SU-DHL-6 (cell line): ENCODE data around the gene CDK5RAP2.

Experiments used
- H2AFZ ChIP-seq: fragments of 200-600 bp; sonication (generic); 2 replicates; pipeline ENCODE4 v1.6.1; 2014; ENCODE audit warnings: low read depth, mild to moderate bottlenecking, moderate library complexity, mixed read lengths, antibody characterized with exemption, low read length; ENCODE audit not compliant: severe bottlenecking
- H3F3A ChIP-seq: fragments of 200-600 bp; shearing (Covaris generic); 2 replicates; pipeline ENCODE4 v1.6.0; 2016; ENCODE audit warnings: antibody characterized with exemption, mild to moderate bottlenecking; ENCODE audit not compliant: insufficient read depth
- H3K27ac ChIP-seq: fragments of 200-600 bp; sonication (generic); 2 replicates; pipeline ENCODE4 v1.5.1; 2016; ENCODE audit warnings: low read depth, mild to moderate bottlenecking, low read length, moderate library complexity, mixed read lengths
- H3K27me3 ChIP-seq: fragments of 200-600 bp; sonication (generic), shearing (Covaris generic); 2 replicates; pipeline ENCODE4 v1.6.0; 2014; ENCODE audit warnings: mild to moderate bottlenecking, low read length
- H3K36me3 ChIP-seq: fragments of 200-600 bp; sonication (generic); 2 replicates; pipeline ENCODE4 v1.6.1; 2014; ENCODE audit warnings: mild to moderate bottlenecking, low read length, mixed read lengths
- H3K4me2 ChIP-seq: fragments of 300-600, 200-600 bp; shearing (Covaris generic), sonication (generic); 2 replicates; pipeline ENCODE4 v1.6.0; 2014; ENCODE audit warnings: low read length, low read depth, mild to moderate bottlenecking; ENCODE audit not compliant: poor library complexity, severe bottlenecking
- H3K4me3 ChIP-seq: fragments of 200-600 bp; sonication (generic); 2 replicates; pipeline ENCODE4 v1.5.1; 2014; ENCODE audit warnings: antibody characterized with exemption, low read length, mild to moderate bottlenecking, mixed read lengths; ENCODE audit not compliant: insufficient read depth, poor library complexity, severe bottlenecking
- H3K79me2 ChIP-seq: fragments of 200-600 bp; sonication (generic); 2 replicates; pipeline ENCODE4 v1.6.1; 2014; ENCODE audit warnings: mild to moderate bottlenecking, low read length, moderate library complexity; ENCODE audit not compliant: insufficient read depth
- H3K9ac ChIP-seq: fragments of 200-600 bp; sonication (generic); 2 replicates; pipeline ENCODE4 v1.7.0; 2014; ENCODE audit warnings: mild to moderate bottlenecking, low read length
- H3K9me2 ChIP-seq: fragments of 200-600 bp; sonication (generic); replicated peaks from 2 replicates; pipeline ENCODE4 v1.6.1; 2014; ENCODE audit warnings: low read length; ENCODE audit not compliant: insufficient read depth
- H3K9me3 ChIP-seq: fragments of 200-600 bp; sonication (generic); 2 replicates; pipeline ENCODE4 v1.6.1; 2014; ENCODE audit warnings: low read length, mixed read lengths; ENCODE audit not compliant: insufficient read depth
- H4K20me1 ChIP-seq: fragments of 200-600 bp; sonication (generic); 2 replicates; pipeline ENCODE4 v1.6.1; 2014; ENCODE audit warnings: low read depth, mild to moderate bottlenecking, antibody characterized with exemption, low read length, moderate library complexity, mixed read lengths
- CTCF ChIP-seq: fragments of 200-600 bp; sonication (generic); IDR thresholded peaks from one replicate; pipeline ENCODE4 v1.5.1; 2017; ENCODE audit warnings: antibody characterized with exemption, mild to moderate bottlenecking, low read length, moderate library complexity; ENCODE audit not compliant: insufficient read depth, poor library complexity, severe bottlenecking
- EZH2phosphoT487 ChIP-seq: fragments of 200-600 bp; sonication (generic), shearing (Covaris generic); conservative IDR thresholded peaks from 2 replicates; pipeline ENCODE4 v1.6.1; 2018; ENCODE audit warnings: mild to moderate bottlenecking, antibody characterized with exemption, low read length, moderate library complexity, mixed read lengths

The CDK5RAP2 gene

DNA sequence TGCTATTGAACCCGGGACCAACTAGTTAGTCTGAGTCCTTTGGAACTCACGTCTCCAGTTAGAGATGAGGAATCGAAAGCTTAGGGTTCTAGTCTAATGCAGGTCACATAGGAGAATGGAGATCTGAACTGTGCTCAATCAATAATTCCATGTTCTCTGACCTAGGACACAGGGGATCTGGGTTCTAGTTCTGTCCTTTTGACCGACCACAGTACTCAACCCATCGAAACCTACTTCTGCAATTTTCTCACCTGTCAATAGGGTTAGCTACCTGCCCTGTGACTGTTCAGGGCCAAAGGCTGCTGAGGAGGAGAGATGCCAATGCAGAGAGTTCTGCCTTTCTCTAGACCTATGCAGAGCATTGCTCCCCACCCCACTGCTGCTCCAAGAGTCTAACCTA, 187.7 kb downstream of the CDK5RAP2 start:
- Histone ChIP-seq H3K4me2 (no peak overlapping the region), H2AFZ (no peak overlapping the region), H3K36me3 (peaks cover 12% of the 10 kb centered on the region; the same call in 1 of the 2 replicates), H3K27ac (no peak overlapping the region), H3K9ac (no peak overlapping the region), H3K4me3 (no peak overlapping the region), H3K9me2 (no peaks in the 10 kb centered on the region), H3K9me3 (no peaks in the 10 kb centered on the region), H3K27me3 (no peaks in the 10 kb centered on the region), H3K79me2 (no peaks in the 10 kb centered on the region), H4K20me1 (no peaks in the 10 kb centered on the region), H3F3A (no peaks in the 10 kb centered on the region)
- TF ChIP-seq EZH2phosphoT487 (no peak), CTCF (no peak)

DNA sequence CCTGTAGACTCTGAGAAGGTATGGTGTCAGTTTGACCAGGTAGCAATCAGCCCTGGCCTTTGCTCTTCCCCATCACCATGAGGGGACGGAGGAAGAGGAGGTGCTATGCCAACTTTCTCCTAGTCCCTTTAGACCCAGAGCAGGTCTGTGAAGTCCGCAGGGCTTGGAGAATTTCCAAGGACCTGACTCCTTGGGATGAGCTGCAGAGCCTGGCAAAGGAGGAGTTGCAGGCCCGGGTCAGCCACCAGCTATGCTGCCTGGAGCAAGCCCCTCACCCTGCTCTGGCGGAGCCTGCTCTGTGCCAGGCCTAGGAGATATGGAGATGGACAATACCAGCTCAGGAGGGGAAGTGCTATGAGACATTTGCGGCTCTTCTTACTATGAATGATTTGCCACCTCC, 188.3 kb downstream of the CDK5RAP2 start:
- no peak overlapping the region for H3K9ac ChIP-seq
- H3F3A ChIP-seq, result no peaks in the 10 kb centered on the region
- H4K20me1 ChIP-seq, result no peaks in the 10 kb centered on the region
- H3K4me3 ChIP-seq, result no peak overlapping the region
- no peaks in the 10 kb centered on the region for H3K9me2 ChIP-seq
- no peak overlapping the region for H3K4me2 ChIP-seq
- TF ChIP-seq CTCF (no peak), EZH2phosphoT487 (no peak)
- peaks cover 12% of the 10 kb centered on the region; the same call in 1 of the 2 replicates for H3K36me3 ChIP-seq
- no peaks in the 10 kb centered on the region for H3K27me3 ChIP-seq
- no peaks in the 10 kb centered on the region for H3K79me2 ChIP-seq
- no peak overlapping the region for H2AFZ ChIP-seq
- no peaks in the 10 kb centered on the region for H3K9me3 ChIP-seq
- no peak overlapping the region for H3K27ac ChIP-seq

DNA sequence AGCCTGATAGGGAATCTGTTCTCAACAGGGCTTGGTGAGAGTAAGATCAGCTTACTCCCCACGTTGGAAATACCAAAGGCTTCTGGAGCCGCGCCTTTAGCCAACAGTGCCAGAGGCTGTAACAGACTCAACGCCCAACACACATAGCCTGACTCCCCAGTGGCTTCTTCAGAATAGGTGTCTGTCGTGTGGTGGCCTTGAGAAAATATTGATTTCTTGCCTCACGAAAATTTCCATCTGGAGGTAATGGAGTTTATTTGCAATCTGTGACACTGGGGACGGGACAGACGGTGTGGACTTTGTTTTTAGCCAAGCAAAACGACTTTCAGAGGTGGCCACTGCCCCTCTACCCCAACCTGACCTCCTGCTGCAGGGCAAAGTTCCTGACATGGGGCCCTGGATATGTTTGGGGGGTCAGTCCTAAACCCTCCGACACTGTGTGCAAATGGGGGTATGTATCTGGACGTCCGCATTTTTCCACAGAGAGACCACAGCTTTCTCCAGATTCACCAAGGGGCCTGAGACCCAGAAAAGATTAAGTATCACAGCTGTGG, 189.3 kb downstream of the CDK5RAP2 start:
- no peak for TF ChIP-seq EZH2phosphoT487
- TF ChIP-seq CTCF, result no peak
- Histone ChIP-seq H3K9me3 (no peaks in the 10 kb centered on the region), H3K9ac (no peak overlapping the region), H3K79me2 (no peaks in the 10 kb centered on the region), H3K4me3 (no peak overlapping the region), H4K20me1 (no peaks in the 10 kb centered on the region), H3K9me2 (no peaks in the 10 kb centered on the region), H3K27ac (no peak overlapping the region), H2AFZ (no peak overlapping the region), H3F3A (no peaks in the 10 kb centered on the region), H3K27me3 (no peaks in the 10 kb centered on the region), H3K36me3 (peaks cover 12% of the 10 kb centered on the region; the same call in 1 of the 2 replicates), H3K4me2 (no peak overlapping the region)
